GM12875 (cell line): ENCODE measurements around the gene KDM4B.
"Not testable (repeated sequence)": the region's sequence is repeated elsewhere in the genome, so short reads cannot be mapped to it uniquely, and the experiment has no call there.

Experiments used
- H3K4me3 ChIP-seq: one replicate; pipeline ENCODE4 v1.5.1; 2011; ENCODE audit warnings: low read depth, low read length, control low read depth
- TF ChIP-seq, protein P1 (sequence below): IDR thresholded peaks from 2 replicates; pipeline ENCODE4 v1.5.1; 2011; ENCODE audit warnings: low read depth, mild to moderate bottlenecking, control low read depth, inconsistent platforms, low read length, moderate library complexity, borderline replicate concordance; ENCODE audit not compliant: insufficient read depth

Gene KDM4B

DNA sequence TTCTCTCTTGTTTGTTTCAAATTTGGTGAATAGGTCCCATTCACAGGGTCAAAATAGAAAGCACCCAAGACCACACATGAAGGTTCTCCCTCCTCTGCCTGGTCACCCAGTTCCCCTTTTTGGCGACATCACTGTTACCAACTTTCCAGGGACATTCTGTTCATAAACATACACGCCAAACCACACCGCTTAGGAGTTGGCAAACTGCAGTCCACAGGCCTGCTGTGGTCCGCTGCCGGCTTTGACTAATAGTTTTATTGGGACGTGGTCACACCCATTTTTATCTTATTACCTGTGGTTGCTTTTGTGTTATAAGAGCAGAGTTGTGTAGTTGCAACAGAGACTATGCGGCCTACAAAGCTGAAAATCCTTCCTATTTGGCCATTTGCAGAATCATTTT, 35.4 kb upstream of the KDM4B start:
- TF ChIP-seq, protein P1, sequence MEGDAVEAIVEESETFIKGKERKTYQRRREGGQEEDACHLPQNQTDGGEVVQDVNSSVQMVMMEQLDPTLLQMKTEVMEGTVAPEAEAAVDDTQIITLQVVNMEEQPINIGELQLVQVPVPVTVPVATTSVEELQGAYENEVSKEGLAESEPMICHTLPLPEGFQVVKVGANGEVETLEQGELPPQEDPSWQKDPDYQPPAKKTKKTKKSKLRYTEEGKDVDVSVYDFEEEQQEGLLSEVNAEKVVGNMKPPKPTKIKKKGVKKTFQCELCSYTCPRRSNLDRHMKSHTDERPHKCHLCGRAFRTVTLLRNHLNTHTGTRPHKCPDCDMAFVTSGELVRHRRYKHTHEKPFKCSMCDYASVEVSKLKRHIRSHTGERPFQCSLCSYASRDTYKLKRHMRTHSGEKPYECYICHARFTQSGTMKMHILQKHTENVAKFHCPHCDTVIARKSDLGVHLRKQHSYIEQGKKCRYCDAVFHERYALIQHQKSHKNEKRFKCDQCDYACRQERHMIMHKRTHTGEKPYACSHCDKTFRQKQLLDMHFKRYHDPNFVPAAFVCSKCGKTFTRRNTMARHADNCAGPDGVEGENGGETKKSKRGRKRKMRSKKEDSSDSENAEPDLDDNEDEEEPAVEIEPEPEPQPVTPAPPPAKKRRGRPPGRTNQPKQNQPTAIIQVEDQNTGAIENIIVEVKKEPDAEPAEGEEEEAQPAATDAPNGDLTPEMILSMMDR: no peak
- no peak overlapping the region for H3K4me3 ChIP-seq

GRCh38 chr19:4935444-4935843, 33.5 kb upstream of the KDM4B start:
- TF ChIP-seq, protein P1: no peak
- no peak overlapping the region for H3K4me3 ChIP-seq

DNA sequence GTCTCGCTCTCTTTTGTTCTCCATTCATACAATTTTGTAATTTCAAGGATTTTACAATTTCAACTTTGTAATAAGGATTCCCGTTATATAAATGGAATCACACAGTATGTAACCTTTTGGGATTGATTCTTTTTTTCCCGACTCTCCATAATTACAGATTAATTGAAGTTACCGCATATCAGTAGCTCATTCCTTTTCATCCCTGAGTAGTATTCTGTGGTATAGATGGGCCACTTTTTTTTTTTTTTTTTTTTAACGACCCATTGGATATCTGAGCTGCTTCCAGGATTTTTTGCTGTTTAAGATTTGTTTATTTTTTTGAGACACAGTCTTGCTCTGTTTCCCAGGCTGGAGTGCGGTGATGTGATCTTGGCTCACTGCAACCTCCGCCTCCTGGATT, 31.9 kb upstream of the KDM4B start:
- TF ChIP-seq, protein P1: no peak
- H3K4me3 ChIP-seq: no peak overlapping the region

DNA sequence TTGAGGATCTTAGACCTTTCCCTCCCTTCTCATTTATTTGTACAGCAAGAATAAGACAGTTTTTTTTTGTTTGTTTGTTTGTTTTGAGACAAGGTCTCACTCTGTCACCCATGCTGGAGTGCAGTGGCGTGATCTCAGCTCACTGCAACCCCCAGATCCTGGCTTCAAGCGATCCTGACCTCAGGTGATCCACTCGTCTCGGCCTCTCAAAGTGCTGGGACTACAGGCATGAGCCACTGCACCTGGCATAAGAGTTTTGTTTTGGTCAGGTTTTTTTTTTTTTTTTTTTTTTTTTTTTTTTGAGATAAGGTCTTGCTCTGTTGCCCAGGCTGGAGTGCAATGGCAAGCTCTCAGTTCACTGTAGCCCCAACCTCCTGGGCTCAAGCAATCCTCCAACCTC, 30.5 kb upstream of the KDM4B start:
- H3K4me3 ChIP-seq: not testable (repeated sequence)

DNA sequence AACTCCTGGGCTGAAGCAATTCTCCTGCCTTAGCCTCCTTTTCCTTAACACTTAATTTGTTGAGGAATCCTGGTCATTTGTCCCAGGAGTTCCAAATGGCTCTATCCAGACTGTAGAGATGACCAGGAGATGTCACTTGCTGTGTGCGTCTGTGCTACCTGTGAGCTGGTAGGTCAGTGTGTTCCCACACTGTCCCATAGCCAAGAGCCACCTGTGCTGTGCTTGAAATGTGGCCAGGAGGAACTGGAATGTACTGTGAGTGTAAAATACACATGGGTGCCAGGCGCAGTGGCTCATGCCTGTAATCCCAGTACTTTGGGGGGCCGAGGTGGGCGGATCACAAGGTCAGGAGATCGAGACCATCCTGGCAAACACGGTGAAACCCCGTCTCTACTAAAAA, 29.4 kb upstream of the KDM4B start:
- TF ChIP-seq, protein P1: no peak
- H3K4me3 ChIP-seq: no peak overlapping the region

- H3K4me3 ChIP-seq: not testable (repeated sequence)
Measured at GRCh38 chr19:4941638-4942169, 27.2 kb upstream of the KDM4B start.

DNA sequence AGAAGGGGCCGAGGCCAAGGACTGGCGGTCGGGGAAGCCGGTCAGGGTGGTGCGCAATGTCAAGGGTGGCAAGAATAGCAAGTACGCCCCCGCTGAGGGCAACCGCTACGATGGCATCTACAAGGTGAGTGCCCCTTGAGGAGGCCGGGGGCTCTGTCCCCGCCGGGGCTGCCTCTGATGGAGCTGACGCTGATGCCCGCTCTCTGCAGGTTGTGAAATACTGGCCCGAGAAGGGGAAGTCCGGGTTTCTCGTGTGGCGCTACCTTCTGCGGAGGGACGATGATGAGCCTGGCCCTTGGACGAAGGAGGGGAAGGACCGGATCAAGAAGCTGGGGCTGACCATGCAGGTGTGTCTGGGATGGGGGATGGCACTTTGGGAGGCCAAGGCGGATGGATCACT, 18.3 kb upstream of the KDM4B start:
- H3K4me3 ChIP-seq: not testable (repeated sequence)

GRCh38 chr19:4951656-4952055, 17.3 kb upstream of the KDM4B start:
- TF ChIP-seq, protein P1: no peak

DNA sequence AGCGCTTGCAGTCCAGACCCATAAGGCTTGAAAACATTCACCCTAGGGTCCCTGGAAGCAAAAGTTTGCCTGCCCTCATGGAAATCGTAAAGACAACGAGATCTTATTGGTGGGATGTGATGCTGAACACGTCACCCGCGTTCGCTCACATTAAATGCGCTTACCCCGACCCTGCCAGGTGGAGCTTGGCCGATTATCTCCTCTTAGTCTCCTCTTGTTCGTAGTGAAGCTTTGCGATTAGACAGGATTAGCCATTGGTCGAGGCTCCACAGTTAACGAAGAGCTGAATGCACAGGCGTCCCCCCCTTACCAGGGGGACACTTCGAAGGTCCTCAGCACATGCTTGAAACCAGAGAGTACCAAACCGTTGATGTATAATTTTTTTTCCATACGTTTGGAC, 16.0 kb upstream of the KDM4B start:
- TF ChIP-seq, protein P1: no peak
- H3K4me3 ChIP-seq: no peak overlapping the region

More at GRCh38 chr19:4951656-4952055, 17.3 kb upstream of the KDM4B start:
- no peak overlapping the region for H3K4me3 ChIP-seq

- not testable (repeated sequence) for H3K4me3 ChIP-seq
Measured at GRCh38 chr19:4954320-4955149, 14.4 kb upstream of the KDM4B start.
